Adrenal gland (tissue), 5 donors: Measurements from ENCODE around the gene CKS1B.

Experiments
- CTCF ChIP-seq, 6 experiments: fragments of 450-650 bp in 4 of 6; fragments of 200-600 bp in 2 of 6; sonication (generic) in 1 of 6; IDR thresholded peaks; 1 replicate in 5 of 6; 2 replicates in 1 of 6; pipeline versions ENCODE4 v1.5.1 to v1.8.0; 2016 to 2021; ENCODE audit warnings: antibody characterized with exemption in 6 of 6, mild to moderate bottlenecking in 2 of 6, moderate library complexity in 1 of 6
- POLR2A ChIP-seq, 2 donors: fragments of 450-650 bp; IDR thresholded peaks; one replicate each; pipeline ENCODE4 v1.6.1; 2017; ENCODE audit warnings: antibody characterized with exemption in 2 of 2, mild to moderate bottlenecking in 2 of 2, moderate library complexity in 1 of 2
- donor health status: DM: no; HTN: no; CAD: no.

GRCh38 chr1:155017946-155018316 is 43.5 kb downstream of the CKS1B start:
- TF ChIP-seq CTCF (IDR thresholded peaks at IDR 0.05), result no peak
- TF ChIP-seq POLR2A (IDR thresholded peaks at IDR 0.05), result no peak
